Fibroblast of lung (primary cell): ENCODE results near the gene CT47C1. TPM values are rescaled to one million over a fixed set of nuclear protein-coding genes. Genes with fewer than 3 reads are reported as not detected.

Source experiments
- DNase-seq, 2 donors: peaks; one replicate each; pipeline versions ENCODE4 v3.0.0 to v3.0.0-alpha.2; 2010; ENCODE audit warnings: low read depth in 2 of 2
- H2AFZ ChIP-seq: 2 replicates; pipeline ENCODE4 v1.5.1; 2012; ENCODE audit warnings: low read length, control low read depth, inconsistent platforms
- H3K27ac ChIP-seq: 2 replicates; pipeline ENCODE4 v1.5.1; 2011; ENCODE audit warnings: low read length, control low read depth; ENCODE audit not compliant: insufficient read depth
- H3K27me3 ChIP-seq: 2 replicates; pipeline ENCODE4 v1.5.1; 2011; ENCODE audit warnings: mild to moderate bottlenecking, low read length; ENCODE audit not compliant: control insufficient read depth, insufficient read depth
- H3K36me3 ChIP-seq: 2 replicates; pipeline ENCODE4 v1.5.1; 2011; ENCODE audit warnings: low read length; ENCODE audit not compliant: control insufficient read depth, insufficient read depth
- H3K4me1 ChIP-seq: 2 replicates; pipeline ENCODE4 v1.5.1; 2011; ENCODE audit warnings: low read length; ENCODE audit not compliant: control insufficient read depth, insufficient read depth; ENCODE audit errors: extremely low read depth
- H3K4me2 ChIP-seq: 2 replicates; pipeline ENCODE4 v1.5.1; 2011; ENCODE audit warnings: low read length, control low read depth; ENCODE audit not compliant: insufficient read depth; ENCODE audit errors: extremely low read depth
- H3K4me3 ChIP-seq, 4 experiments: fragments of 200-600 bp in 1 of 4; sonication (generic) in 1 of 4; replicated peaks in 1 of 4; 2 replicates each; pipeline ENCODE4 v1.5.1; 2011 to 2016; ENCODE audit warnings: low read length in 4 of 4, low read depth in 3 of 4, mild to moderate bottlenecking in 3 of 4, control low read depth in 2 of 4, inconsistent platforms in 1 of 4, mixed read lengths in 1 of 4; ENCODE audit not compliant: insufficient read depth in 1 of 4; ENCODE audit errors: control extremely low read depth in 1 of 4
- H3K79me2 ChIP-seq: 2 replicates; pipeline ENCODE4 v1.5.1; 2012; ENCODE audit warnings: mild to moderate bottlenecking, low read length, inconsistent platforms; ENCODE audit not compliant: control insufficient read depth, insufficient read depth
- H3K9ac ChIP-seq: 2 replicates; pipeline ENCODE4 v1.5.1; 2011; ENCODE audit warnings: mild to moderate bottlenecking, low read length, control low read depth; ENCODE audit not compliant: insufficient read depth
- H3K9me3 ChIP-seq: 2 replicates; pipeline ENCODE4 v1.5.1; 2012; ENCODE audit warnings: low read depth, low read length; ENCODE audit not compliant: control insufficient read depth, insufficient read depth
- H4K20me1 ChIP-seq: 2 replicates; pipeline ENCODE4 v1.5.1; 2011; ENCODE audit warnings: low read length; ENCODE audit not compliant: control insufficient read depth, insufficient read depth; ENCODE audit errors: extremely low read depth
- CTCF ChIP-seq, 2 donors: IDR thresholded peaks in 1 of 2; conservative IDR thresholded peaks in 1 of 2; 1 replicate in 1 of 2; 2 replicates in 1 of 2; pipeline ENCODE4 v1.5.1; 2011 to 2012; ENCODE audit warnings: low read length in 2 of 2, control low read depth in 1 of 2, inconsistent platforms in 1 of 2, low read depth in 1 of 2, mild to moderate bottlenecking in 1 of 2
- EZH2 ChIP-seq: IDR thresholded peaks from 2 replicates; pipeline ENCODE4 v1.5.1; 2012; ENCODE audit warnings: low read length, control low read depth, mild to moderate bottlenecking; ENCODE audit errors: missing control alignments
- polyA plus RNA-seq, 2 donors: library from polyadenylated mRNA; depleted of rRNA in 1 of 2; stranded (reverse) in 1 of 2; unstranded in 1 of 2; fragments of >200 nt; gene quantifications; 2 replicates each; pipeline ENCODE4 v1.2.1, GENCODE V29; 2011 to 2012; ENCODE audit warnings: missing spikeins in 1 of 2
- total RNA-seq: library from RNA; depleted of rRNA; stranded (reverse); fragments of >200 nt; gene quantifications from 2 replicates; pipeline ENCODE4 v1.2.1, GENCODE V29; 2014

Gene CT47C1
- total and polyA plus RNA-seq, 2 donors (not counting 1 experiment from before 2014, with no cell fraction given): not detected

- DNase-seq: peak in 1 of 2 donors; percentile 13
Observed at GRCh38 chrX:119093991-119094735, 21.4 kb downstream of the CT47C1 start.

GRCh38 chrX:119094819-119095218 lies 22.0 kb downstream of the CT47C1 start:
- Histone ChIP-seq H3K4me1 (no peaks in the 10 kb centered on the region), H3K79me2 (no peaks in the 10 kb centered on the region), H3K27ac (no peak overlapping the region), H2AFZ (no peak overlapping the region), H3K9me3 (no peaks in the 10 kb centered on the region), H4K20me1 (no peaks in the 10 kb centered on the region), H3K9ac (no peak overlapping the region), H3K36me3 (no peaks in the 10 kb centered on the region), H3K4me2 (no peak overlapping the region), H3K4me3 (no peak overlapping the region), H3K27me3 (no peaks in the 10 kb centered on the region)
- TF ChIP-seq EZH2: no peak
- no peak for TF ChIP-seq CTCF (conservative IDR thresholded peaks at IDR 0.05 in 1 of 2, IDR thresholded peaks at IDR 0.05 in 1 of 2; ENCODE audit: low read depth in 1 of 2, low read length in 2 of 2)
- DNase-seq: no peak

More at GRCh38 chrX:119093991-119094735, 21.4 kb downstream of the CT47C1 start:
- no peak overlapping the region for H3K4me3 ChIP-seq
- no peaks in the 10 kb centered on the region for H3K9me3 ChIP-seq
- H3K27ac ChIP-seq: no peak overlapping the region
- H3K27me3 ChIP-seq: peaks cover 2% of the 10 kb centered on the region
- no peaks in the 10 kb centered on the region for H3K4me1 ChIP-seq
- no peaks in the 10 kb centered on the region for H3K36me3 ChIP-seq
- no peaks in the 10 kb centered on the region for H3K79me2 ChIP-seq
- H3K9ac ChIP-seq: no peak overlapping the region
- no peak for TF ChIP-seq CTCF (conservative IDR thresholded peaks at IDR 0.05 in 1 of 2, IDR thresholded peaks at IDR 0.05 in 1 of 2; ENCODE audit: low read depth in 1 of 2, low read length in 2 of 2)
- TF ChIP-seq EZH2: no peak
- no peaks in the 10 kb centered on the region for H4K20me1 ChIP-seq
- H3K4me2 ChIP-seq: no peak overlapping the region
- H2AFZ ChIP-seq: no peak overlapping the region

- no peak for TF ChIP-seq EZH2
- no peak for TF ChIP-seq CTCF (conservative IDR thresholded peaks at IDR 0.05 in 1 of 2, IDR thresholded peaks at IDR 0.05 in 1 of 2; ENCODE audit: low read depth in 1 of 2, low read length in 2 of 2)
- H3K36me3 ChIP-seq: no peaks in the 10 kb centered on the region
- no peaks in the 10 kb centered on the region for H4K20me1 ChIP-seq
- H3K79me2 ChIP-seq: no peaks in the 10 kb centered on the region
- no peaks in the 10 kb centered on the region for H3K27me3 ChIP-seq
- no peak overlapping the region for H3K4me3 ChIP-seq
- no peak overlapping the region for H3K9ac ChIP-seq
- no peaks in the 10 kb centered on the region for H3K9me3 ChIP-seq
- DNase-seq: no peak
- H3K4me1 ChIP-seq: no peaks in the 10 kb centered on the region
- H3K27ac ChIP-seq: no peak overlapping the region
- H2AFZ ChIP-seq: no peak overlapping the region
- no peak overlapping the region for H3K4me2 ChIP-seq
Observed at GRCh38 chrX:119095936-119096335, 23.1 kb downstream of the CT47C1 start.
